ENCODE data around the gene NDUFB10.

Gene NDUFB10

GRCh38 chr16:1959269-1960039, at the start of gene NDUFB10:
TSS of gene NDUFB10 (plus strand) at chr16:1959538. CDS start at chr16:1959625, 87 bp downstream.
- H3K4me3 ChIP-seq (ENCODE audit: low read depth, low read length), result peak within 1 kb of the TSS; percentile 79
- TF ChIP-seq, protein P1, sequence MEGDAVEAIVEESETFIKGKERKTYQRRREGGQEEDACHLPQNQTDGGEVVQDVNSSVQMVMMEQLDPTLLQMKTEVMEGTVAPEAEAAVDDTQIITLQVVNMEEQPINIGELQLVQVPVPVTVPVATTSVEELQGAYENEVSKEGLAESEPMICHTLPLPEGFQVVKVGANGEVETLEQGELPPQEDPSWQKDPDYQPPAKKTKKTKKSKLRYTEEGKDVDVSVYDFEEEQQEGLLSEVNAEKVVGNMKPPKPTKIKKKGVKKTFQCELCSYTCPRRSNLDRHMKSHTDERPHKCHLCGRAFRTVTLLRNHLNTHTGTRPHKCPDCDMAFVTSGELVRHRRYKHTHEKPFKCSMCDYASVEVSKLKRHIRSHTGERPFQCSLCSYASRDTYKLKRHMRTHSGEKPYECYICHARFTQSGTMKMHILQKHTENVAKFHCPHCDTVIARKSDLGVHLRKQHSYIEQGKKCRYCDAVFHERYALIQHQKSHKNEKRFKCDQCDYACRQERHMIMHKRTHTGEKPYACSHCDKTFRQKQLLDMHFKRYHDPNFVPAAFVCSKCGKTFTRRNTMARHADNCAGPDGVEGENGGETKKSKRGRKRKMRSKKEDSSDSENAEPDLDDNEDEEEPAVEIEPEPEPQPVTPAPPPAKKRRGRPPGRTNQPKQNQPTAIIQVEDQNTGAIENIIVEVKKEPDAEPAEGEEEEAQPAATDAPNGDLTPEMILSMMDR (IDR thresholded peaks at IDR 0.05; ENCODE audit: low read depth, low read length), result peak; percentile 56

DNA sequence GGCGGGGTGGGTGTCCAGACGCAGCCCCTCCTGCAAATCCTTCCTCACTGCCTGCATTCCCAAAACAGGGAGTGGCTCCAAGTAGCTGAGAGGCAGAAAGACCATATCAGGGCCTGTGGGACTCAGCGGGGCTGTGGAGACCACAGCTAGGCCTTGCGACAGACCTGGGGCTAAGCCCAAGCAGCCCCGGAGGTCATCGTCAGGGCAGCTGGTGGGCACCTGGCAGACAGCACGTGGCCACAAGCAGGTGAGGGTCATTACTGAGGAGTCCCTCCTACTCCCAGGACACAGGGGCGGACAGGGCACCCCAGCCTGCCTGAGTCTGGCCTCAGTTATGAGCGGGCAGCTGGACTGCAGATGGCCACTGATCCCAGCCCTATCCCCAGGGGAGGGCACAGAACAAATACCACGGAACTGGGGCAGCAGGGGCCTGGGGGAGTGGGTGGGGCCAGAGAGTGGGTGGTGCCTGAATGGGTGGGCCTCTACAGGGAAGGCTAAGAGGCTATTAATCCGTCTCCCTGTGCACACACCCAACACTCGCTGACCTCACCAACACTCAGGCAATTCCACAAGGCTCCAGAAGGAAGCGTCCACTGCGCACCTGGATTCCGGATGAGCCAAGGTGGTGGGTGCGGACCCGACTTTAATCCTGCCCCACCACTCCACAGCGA, 49.6 kb upstream of the NDUFB10 start:
- TF ChIP-seq, protein P1 (IDR thresholded peaks at IDR 0.05; ENCODE audit: low read depth, low read length), result no peak
- no peak overlapping the region for H3K4me3 ChIP-seq (ENCODE audit: low read depth, low read length)

DNA sequence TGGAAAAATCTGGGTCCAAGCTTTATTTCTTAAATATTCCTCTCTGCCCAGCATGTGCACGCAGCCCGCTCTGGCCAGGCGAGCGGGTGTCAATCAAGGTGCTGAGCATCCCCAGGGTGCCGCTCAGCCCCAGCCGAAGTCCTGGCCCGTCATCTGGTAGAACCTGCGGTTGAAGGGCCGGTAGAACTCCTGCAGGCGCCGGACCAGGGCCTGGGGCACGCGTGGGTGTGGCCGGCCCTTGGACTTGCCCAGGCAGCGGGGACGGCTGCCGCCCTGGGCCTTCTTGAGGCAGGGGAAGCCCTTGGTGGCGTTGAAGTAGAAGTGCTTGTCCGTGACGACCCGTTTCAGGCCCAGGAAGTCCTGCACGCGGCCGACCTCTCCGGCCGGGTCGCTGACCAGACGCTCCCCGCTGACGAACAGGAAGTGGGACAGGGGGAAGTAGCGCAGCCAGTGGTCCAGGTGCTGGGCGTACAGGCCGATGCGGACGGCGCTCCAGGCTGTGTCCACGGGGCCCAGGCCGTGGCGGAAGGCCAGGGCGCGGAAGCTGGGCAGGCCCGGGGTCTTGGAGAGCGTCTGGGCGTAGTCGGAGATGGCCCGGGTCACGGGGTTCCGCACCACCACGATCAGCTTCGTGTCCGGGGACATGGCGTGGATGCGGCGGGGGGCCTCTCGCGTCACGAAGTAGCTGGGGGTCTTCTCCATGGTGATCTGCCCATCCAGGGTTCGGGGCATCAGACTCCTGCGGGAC, 47.7 kb upstream of the NDUFB10 start:
- H3K4me3 ChIP-seq (ENCODE audit: low read depth, low read length), result no peak overlapping the region
- TF ChIP-seq, protein P1 (IDR thresholded peaks at IDR 0.05; ENCODE audit: low read depth, low read length), result no peak

- TF ChIP-seq, protein P1 (IDR thresholded peaks at IDR 0.05; ENCODE audit: low read depth, low read length), result no peak
- no peak overlapping the region for H3K4me3 ChIP-seq (ENCODE audit: low read depth, low read length)
Measured at GRCh38 chr16:1912215-1912543, 47.2 kb upstream of the NDUFB10 start.

DNA sequence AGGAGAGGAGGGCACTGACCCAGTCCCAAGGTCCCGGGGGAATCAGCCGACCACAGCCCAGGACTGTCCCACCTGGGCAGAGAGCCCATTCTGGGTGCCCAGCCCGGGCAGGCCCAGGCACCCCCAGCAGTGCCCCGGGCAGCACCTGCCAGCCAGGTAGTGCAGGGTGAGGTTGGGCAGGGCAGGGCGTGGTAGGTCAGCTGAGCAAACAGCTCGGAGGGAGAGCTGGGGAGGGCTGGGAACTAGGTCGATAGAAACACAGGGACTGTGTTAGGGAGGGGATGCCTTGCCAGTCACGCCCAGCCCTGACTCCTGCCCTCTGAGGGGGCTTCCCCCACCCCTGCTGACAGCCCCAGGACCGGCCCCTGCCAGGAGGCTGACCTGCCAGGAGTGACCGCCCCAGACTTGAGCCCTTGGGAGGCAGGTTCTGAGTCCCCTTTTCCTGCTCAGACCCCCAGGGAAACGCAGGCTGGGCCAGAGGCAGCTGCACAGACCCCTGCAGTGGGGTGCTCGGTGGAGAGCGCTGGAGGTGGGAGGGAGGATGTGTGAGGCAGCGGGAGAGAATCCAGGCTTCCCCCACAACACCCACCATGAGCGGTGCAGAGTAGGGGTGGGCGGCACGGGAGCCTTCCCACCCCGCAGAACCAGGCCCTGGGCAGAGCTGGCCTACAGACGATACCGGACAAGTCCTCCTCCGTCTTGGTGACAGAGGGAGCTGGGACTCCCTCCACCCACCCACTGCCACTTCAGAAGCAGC, 45.8 kb upstream of the NDUFB10 start:
- TF ChIP-seq, protein P1 (IDR thresholded peaks at IDR 0.05; ENCODE audit: low read depth, low read length), result no peak
- no peak overlapping the region for H3K4me3 ChIP-seq (ENCODE audit: low read depth, low read length)

DNA sequence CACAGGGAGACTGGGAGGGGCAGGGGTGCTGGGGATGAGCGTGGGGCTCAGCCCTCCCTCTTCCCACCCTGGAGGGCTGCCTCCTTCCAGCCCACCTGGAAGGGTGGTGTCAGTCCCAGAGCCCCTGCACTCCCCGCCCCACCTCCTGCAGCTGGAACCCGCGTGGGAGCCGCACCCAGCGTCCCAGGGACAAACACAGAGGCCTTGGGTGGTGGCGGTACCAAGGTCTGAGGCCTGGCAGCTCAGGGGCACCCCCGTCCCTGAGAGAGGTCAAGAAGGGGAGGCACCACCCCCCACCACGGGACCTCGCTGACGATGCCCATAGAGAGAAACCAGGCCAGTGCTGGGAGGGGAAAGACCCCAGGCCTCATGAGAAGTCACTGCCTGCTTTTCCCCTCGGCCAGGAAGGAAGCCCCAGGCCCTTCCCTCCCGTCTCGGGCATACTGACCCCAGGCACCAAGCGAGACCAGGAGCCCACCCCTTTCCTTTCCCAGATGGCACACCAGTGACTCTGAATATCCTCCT, 45.2 kb upstream of the NDUFB10 start:
- TF ChIP-seq, protein P1 (IDR thresholded peaks at IDR 0.05; ENCODE audit: low read depth, low read length), result no peak
- no peak overlapping the region for H3K4me3 ChIP-seq (ENCODE audit: low read depth, low read length)
